Keratinocyte (primary cell): ENCODE measurements around the gene MACF1. TPM values are rescaled to one million over a fixed set of nuclear protein-coding genes. Genes with fewer than 3 reads are reported as not detected.

Experiments
- DNase-seq: peaks from one replicate; pipeline ENCODE4 v3.0.0-alpha.2; 2011; ENCODE audit warnings: low read depth, missing footprints, low spot score
- FAIRE-seq: peaks from 2 replicates; lab custom pipeline; 2011; peaks lifted over from hg19 to GRCh38; lab: Jason Lieb, UNC
- H2AFZ ChIP-seq: 2 replicates; pipeline ENCODE4 v1.6.0; 2012; ENCODE audit warnings: low read length, control low read depth, inconsistent platforms; ENCODE audit not compliant: control insufficient read depth
- H3K27ac ChIP-seq: 2 replicates; pipeline ENCODE4 v1.5.1; 2011; ENCODE audit warnings: low read length; ENCODE audit not compliant: control insufficient read depth, insufficient read depth
- H3K27me3 ChIP-seq: 3 replicates; pipeline ENCODE4 v1.6.0; 2011; ENCODE audit warnings: low read length; ENCODE audit not compliant: control insufficient read depth, insufficient read depth; ENCODE audit errors: extremely low read depth
- H3K36me3 ChIP-seq, 2 experiments: 2 replicates in 1 of 2; 3 replicates in 1 of 2; pipeline ENCODE4 v1.5.1; 2011; ENCODE audit warnings: low read length in 2 of 2, mild to moderate bottlenecking in 1 of 2; ENCODE audit not compliant: control insufficient read depth in 2 of 2, insufficient read depth in 2 of 2; ENCODE audit errors: extremely low read depth in 1 of 2
- H3K4me1 ChIP-seq: 3 replicates; pipeline ENCODE4 v1.5.1; 2011; ENCODE audit warnings: low read length; ENCODE audit not compliant: control insufficient read depth, insufficient read depth; ENCODE audit errors: extremely low read depth
- H3K4me2 ChIP-seq: 3 replicates; pipeline ENCODE4 v1.6.0; 2011; ENCODE audit warnings: low read depth, low read length; ENCODE audit not compliant: control insufficient read depth, insufficient read depth; ENCODE audit errors: extremely low read depth
- H3K4me3 ChIP-seq, 3 experiments: fragments of 200-600 bp in 1 of 3; sonication (generic) in 1 of 3; 2 replicates in 2 of 3; 3 replicates in 1 of 3; pipeline ENCODE4 v1.5.1; 2011 to 2016; ENCODE audit warnings: low read length in 3 of 3, mild to moderate bottlenecking in 3 of 3, control low read depth in 2 of 3, inconsistent platforms in 1 of 3, low read depth in 1 of 3, mixed read lengths in 1 of 3, mixed run types in 1 of 3, moderate library complexity in 1 of 3; ENCODE audit not compliant: control insufficient read depth in 2 of 3, insufficient read depth in 2 of 3; ENCODE audit errors: extremely low read depth in 1 of 3
- H3K79me2 ChIP-seq: 2 replicates; pipeline ENCODE4 v1.6.0; 2012; ENCODE audit warnings: low read length; ENCODE audit not compliant: control insufficient read depth, insufficient read depth
- H3K9ac ChIP-seq: 3 replicates; pipeline ENCODE4 v1.6.0; 2011; ENCODE audit warnings: low read length; ENCODE audit not compliant: control insufficient read depth, insufficient read depth; ENCODE audit errors: extremely low read depth
- H3K9me1 ChIP-seq: 3 replicates; pipeline ENCODE4 v1.6.0; 2011; ENCODE audit warnings: low read length; ENCODE audit not compliant: control insufficient read depth, insufficient read depth; ENCODE audit errors: extremely low read depth
- H3K9me3 ChIP-seq: 2 replicates; pipeline ENCODE4 v1.5.1; 2012; ENCODE audit warnings: low read depth, low read length; ENCODE audit not compliant: control insufficient read depth
- H4K20me1 ChIP-seq: 3 replicates; pipeline ENCODE4 v1.6.0; 2011; ENCODE audit warnings: low read length; ENCODE audit not compliant: control insufficient read depth, insufficient read depth; ENCODE audit errors: extremely low read depth
- EZH2 ChIP-seq: IDR thresholded peaks from one replicate; pipeline ENCODE4 v1.6.1; 2012; ENCODE audit warnings: inconsistent platforms, mild to moderate bottlenecking, low read length, moderate library complexity
- dilution Hi-C: fragments of 300-500 bp; cut with MboI; formaldehyde crosslinking; loops from one replicate; pipeline ENCODE4 v1.7.0; 2020; ENCODE audit warnings: low sequenced_read_pairs; ENCODE audit not compliant: extremely low pct_ligation_motif_present
- polyA plus RNA-seq, 5 experiments: library from polyadenylated mRNA; depleted of rRNA in 3 of 5; stranded (reverse) in 3 of 5; stranded (forward) in 1 of 5; unstranded in 1 of 5; fragments of >200 nt; gene quantifications; 1 replicate in 1 of 5; 2 replicates in 3 of 5; 3 replicates in 1 of 5; pipeline versions ENCODE4 v1.2.1 to v1.2.3, GENCODE V29; 2011 to 2012; ENCODE audit warnings: missing spikeins in 2 of 5, low read depth in 1 of 5, low replicate concordance in 1 of 5
- TF ChIP-seq, protein P1 (sequence below), 3 experiments: IDR thresholded peaks in 1 of 3; conservative IDR thresholded peaks in 1 of 3; optimal IDR thresholded peaks in 1 of 3; 2 replicates in 2 of 3; 3 replicates in 1 of 3; pipeline versions ENCODE3 to v1.5.1; 2011; ENCODE audit warnings: low read length in 3 of 3, mild to moderate bottlenecking in 3 of 3, moderate library complexity in 2 of 3, control low read depth in 1 of 3, inconsistent platforms in 1 of 3; ENCODE audit not compliant: insufficient read depth in 2 of 3; ENCODE audit errors: extremely low read depth in 1 of 3

The MACF1 gene
- polyA plus RNA-seq, 1 donor (not counting 4 experiments of a cell fraction or from before 2014, with no cell fraction given), result 111 TPM

DNA sequence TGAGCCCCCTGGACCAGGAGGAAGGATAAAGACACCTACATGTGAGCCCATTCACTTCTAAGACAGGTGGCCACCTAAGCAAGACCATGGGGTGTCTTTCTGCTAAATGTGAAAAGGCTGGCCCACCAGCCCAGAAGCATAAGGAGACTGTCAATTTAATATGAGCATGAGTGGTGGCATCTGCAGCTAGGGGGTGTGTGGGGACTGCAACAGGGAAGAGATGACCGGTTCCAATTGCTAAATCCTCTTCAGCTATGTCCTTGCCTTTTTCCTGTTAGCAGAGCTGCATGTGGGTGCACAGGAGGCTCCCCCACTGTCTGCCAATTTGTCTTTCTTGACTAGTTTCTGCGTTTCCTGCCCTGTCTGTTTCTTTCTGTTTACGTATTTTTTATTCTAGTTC, 264.7 kb downstream of the MACF1 start:
- no peak overlapping the region for H3K27ac ChIP-seq
- TF ChIP-seq, protein P1, sequence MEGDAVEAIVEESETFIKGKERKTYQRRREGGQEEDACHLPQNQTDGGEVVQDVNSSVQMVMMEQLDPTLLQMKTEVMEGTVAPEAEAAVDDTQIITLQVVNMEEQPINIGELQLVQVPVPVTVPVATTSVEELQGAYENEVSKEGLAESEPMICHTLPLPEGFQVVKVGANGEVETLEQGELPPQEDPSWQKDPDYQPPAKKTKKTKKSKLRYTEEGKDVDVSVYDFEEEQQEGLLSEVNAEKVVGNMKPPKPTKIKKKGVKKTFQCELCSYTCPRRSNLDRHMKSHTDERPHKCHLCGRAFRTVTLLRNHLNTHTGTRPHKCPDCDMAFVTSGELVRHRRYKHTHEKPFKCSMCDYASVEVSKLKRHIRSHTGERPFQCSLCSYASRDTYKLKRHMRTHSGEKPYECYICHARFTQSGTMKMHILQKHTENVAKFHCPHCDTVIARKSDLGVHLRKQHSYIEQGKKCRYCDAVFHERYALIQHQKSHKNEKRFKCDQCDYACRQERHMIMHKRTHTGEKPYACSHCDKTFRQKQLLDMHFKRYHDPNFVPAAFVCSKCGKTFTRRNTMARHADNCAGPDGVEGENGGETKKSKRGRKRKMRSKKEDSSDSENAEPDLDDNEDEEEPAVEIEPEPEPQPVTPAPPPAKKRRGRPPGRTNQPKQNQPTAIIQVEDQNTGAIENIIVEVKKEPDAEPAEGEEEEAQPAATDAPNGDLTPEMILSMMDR (optimal IDR thresholded peaks at IDR 0.05 in 1 of 3, IDR thresholded peaks at IDR 0.05 in 1 of 3, conservative IDR thresholded peaks at IDR 0.05 in 1 of 3; ENCODE audit: extremely low read depth in 1 of 3, insufficient read depth in 2 of 3, low read length in 3 of 3), result no peak
- no peak for TF ChIP-seq EZH2
- H2AFZ ChIP-seq, result no peak overlapping the region
- H3K9me1 ChIP-seq, result no peaks in the 10 kb centered on the region
- H3K4me3 ChIP-seq, result no peak overlapping the region
- no peak overlapping the region for H3K9ac ChIP-seq
- H3K4me2 ChIP-seq, result no peak overlapping the region
- no peaks in the 10 kb centered on the region for H3K27me3 ChIP-seq
- peaks cover 3% of the 10 kb centered on the region for H3K4me1 ChIP-seq
- dilution Hi-C loops, result no loop called here
- H4K20me1 ChIP-seq, result no peaks in the 10 kb centered on the region
- H3K9me3 ChIP-seq, result no peaks in the 10 kb centered on the region
- H3K36me3 ChIP-seq, result peaks cover 29 to 39% of the 10 kb centered on the region in 2 experiments
- no peaks in the 10 kb centered on the region for H3K79me2 ChIP-seq
- DNase-seq (no peak), FAIRE-seq (no peak)

- Histone ChIP-seq H3K4me3 (no peak overlapping the region), H3K9me3 (no peaks in the 10 kb centered on the region), H3K79me2 (no peaks in the 10 kb centered on the region), H2AFZ (no peak overlapping the region), H3K9me1 (no peaks in the 10 kb centered on the region), H3K4me1 (peaks cover 3% of the 10 kb centered on the region), H4K20me1 (no peaks in the 10 kb centered on the region), H3K9ac (no peak overlapping the region), H3K27ac (no peak overlapping the region), H3K27me3 (no peaks in the 10 kb centered on the region), H3K36me3 (peaks cover 28 to 40% of the 10 kb centered on the region in 2 experiments), H3K4me2 (no peak overlapping the region)
- no peak for TF ChIP-seq EZH2
- TF ChIP-seq, protein P1 (optimal IDR thresholded peaks at IDR 0.05 in 1 of 3, IDR thresholded peaks at IDR 0.05 in 1 of 3, conservative IDR thresholded peaks at IDR 0.05 in 1 of 3; ENCODE audit: extremely low read depth in 1 of 3, insufficient read depth in 2 of 3, low read length in 3 of 3), result no peak
- FAIRE-seq (no peak), DNase-seq (no peak)
- dilution Hi-C loops, result no loop called here
Measured at GRCh38 chr1:39470040-39470439, 265.5 kb downstream of the MACF1 start.
